Suprapubic skin (tissue), 3 donors: Measurements from ENCODE around the gene MAML2.

Experiments
- POLR2A ChIP-seq, 2 donors: fragments of 450-650 bp; IDR thresholded peaks; one replicate each; pipeline ENCODE4 v1.6.1; 2017; ENCODE audit warnings: antibody characterized with exemption in 2 of 2, mild to moderate bottlenecking in 2 of 2, moderate library complexity in 2 of 2
- TF ChIP-seq, protein P1 (sequence below), 2 donors: fragments of 200-600 bp in 1 of 2; fragments of 450-650 bp in 1 of 2; sonication (generic) in 1 of 2; IDR thresholded peaks; one replicate each; pipeline ENCODE4 v1.5.1; 2016 to 2019; ENCODE audit warnings: antibody characterized with exemption in 2 of 2, mild to moderate bottlenecking in 1 of 2, moderate library complexity in 1 of 2

GRCh38 chr11:96204366-96204659 lies 138.7 kb downstream of the MAML2 start:
- no peak for TF ChIP-seq POLR2A (IDR thresholded peaks at IDR 0.05)
- TF ChIP-seq, protein P1, sequence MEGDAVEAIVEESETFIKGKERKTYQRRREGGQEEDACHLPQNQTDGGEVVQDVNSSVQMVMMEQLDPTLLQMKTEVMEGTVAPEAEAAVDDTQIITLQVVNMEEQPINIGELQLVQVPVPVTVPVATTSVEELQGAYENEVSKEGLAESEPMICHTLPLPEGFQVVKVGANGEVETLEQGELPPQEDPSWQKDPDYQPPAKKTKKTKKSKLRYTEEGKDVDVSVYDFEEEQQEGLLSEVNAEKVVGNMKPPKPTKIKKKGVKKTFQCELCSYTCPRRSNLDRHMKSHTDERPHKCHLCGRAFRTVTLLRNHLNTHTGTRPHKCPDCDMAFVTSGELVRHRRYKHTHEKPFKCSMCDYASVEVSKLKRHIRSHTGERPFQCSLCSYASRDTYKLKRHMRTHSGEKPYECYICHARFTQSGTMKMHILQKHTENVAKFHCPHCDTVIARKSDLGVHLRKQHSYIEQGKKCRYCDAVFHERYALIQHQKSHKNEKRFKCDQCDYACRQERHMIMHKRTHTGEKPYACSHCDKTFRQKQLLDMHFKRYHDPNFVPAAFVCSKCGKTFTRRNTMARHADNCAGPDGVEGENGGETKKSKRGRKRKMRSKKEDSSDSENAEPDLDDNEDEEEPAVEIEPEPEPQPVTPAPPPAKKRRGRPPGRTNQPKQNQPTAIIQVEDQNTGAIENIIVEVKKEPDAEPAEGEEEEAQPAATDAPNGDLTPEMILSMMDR (IDR thresholded peaks at IDR 0.05), result no peak
